SKM-1 treated with dmso at 0.1 percent for 144 hours (cell line): ENCODE measurements around the gene PTPN11.
"Not testable (repeated sequence)": the region's sequence is repeated elsewhere in the genome, so short reads cannot be mapped to it uniquely, and the experiment has no call there.

Experiments used
- DNase-seq: peaks from one replicate; lab custom pipeline; 2025; ENCODE audit not compliant: unreplicated experiment; lab: John Stamatoyannopoulos, UW

PTPN11 gene

GRCh38 chr12:112447106-112447505 is 28.4 kb downstream of the PTPN11 start:
- no peak for DNase-seq

- not testable (repeated sequence) for DNase-seq
These were observed 29.4 kb downstream of the PTPN11 start for GRCh38 chr12:112448165-112448564.

- no peak for DNase-seq
These were observed 32.0 kb downstream of the PTPN11 start for GRCh38 chr12:112450725-112451124.

GRCh38 chr12:112456029-112456428 is 37.3 kb downstream of the PTPN11 start:
- DNase-seq = no peak

GRCh38 chr12:112457142-112457541 is 38.4 kb downstream of the PTPN11 start:
- not testable (repeated sequence) for DNase-seq

- no peak for DNase-seq
These were observed 39.6 kb downstream of the PTPN11 start for GRCh38 chr12:112458330-112458729.

- no peak for DNase-seq
These were observed 40.0 kb downstream of the PTPN11 start for GRCh38 chr12:112458751-112459150.

- DNase-seq = no peak
These were observed 44.7 kb downstream of the PTPN11 start for GRCh38 chr12:112463478-112463877.

GRCh38 chr12:112464605-112465004 is 45.9 kb downstream of the PTPN11 start:
- no peak for DNase-seq

GRCh38 chr12:112466011-112466422 is 47.3 kb downstream of the PTPN11 start:
- no peak for DNase-seq

- DNase-seq = no peak
These were observed 48.1 kb downstream of the PTPN11 start for GRCh38 chr12:112466835-112467234.

- no peak for DNase-seq
These were observed 49.3 kb downstream of the PTPN11 start for GRCh38 chr12:112468046-112468445.

GRCh38 chr12:112473056-112473455 is 54.3 kb downstream of the PTPN11 start:
- DNase-seq = no peak

GRCh38 chr12:112479413-112479812 is 60.7 kb downstream of the PTPN11 start:
- no peak for DNase-seq

GRCh38 chr12:112480931-112481330 is 62.2 kb downstream of the PTPN11 start:
- DNase-seq = no peak

GRCh38 chr12:112482733-112483132 is 64.0 kb downstream of the PTPN11 start:
- DNase-seq = no peak

GRCh38 chr12:112486361-112486760 is 67.6 kb downstream of the PTPN11 start:
- no peak for DNase-seq

GRCh38 chr12:112488257-112488876 is 69.6 kb downstream of the PTPN11 start:
- DNase-seq = no peak

GRCh38 chr12:112489456-112489855 is 70.7 kb downstream of the PTPN11 start:
- no peak for DNase-seq

GRCh38 chr12:112496496-112496895 is 77.7 kb downstream of the PTPN11 start:
- no peak for DNase-seq

GRCh38 chr12:112498580-112498979 is 79.8 kb downstream of the PTPN11 start:
- DNase-seq = no peak

GRCh38 chr12:112503512-112503911 is 84.8 kb downstream of the PTPN11 start:
- no peak for DNase-seq

- no peak for DNase-seq
These were observed 87.9 kb downstream of the PTPN11 start for GRCh38 chr12:112506513-112507166.
